HG03039 (cell line): Measurements from ENCODE around the gene CXorf51A.
"Not testable (repeated sequence)": the region's sequence is repeated elsewhere in the genome, so short reads cannot be mapped to it uniquely, and the experiment has no call there.

ENCODE experiments used
- ATAC-seq: cut with Tn5 transposase; IDR thresholded peaks from one replicate; pipeline ENCODE4 v1.9.1; 2021; ENCODE audit warnings: mild to moderate bottlenecking, moderate library complexity; ENCODE audit not compliant: unreplicated experiment

The CXorf51A gene

GRCh38 chrX:146814644-146815043, at the start of gene CXorf51A:
Gene CXorf51A (minus strand): TSS chrX:146814744. CDS start chrX:146814723, 21 bp downstream.
- ATAC-seq, result not testable (repeated sequence)

- no peak for ATAC-seq
Measured at GRCh38 chrX:146863566-146863965, 49.0 kb upstream of the CXorf51A start.

DNA sequence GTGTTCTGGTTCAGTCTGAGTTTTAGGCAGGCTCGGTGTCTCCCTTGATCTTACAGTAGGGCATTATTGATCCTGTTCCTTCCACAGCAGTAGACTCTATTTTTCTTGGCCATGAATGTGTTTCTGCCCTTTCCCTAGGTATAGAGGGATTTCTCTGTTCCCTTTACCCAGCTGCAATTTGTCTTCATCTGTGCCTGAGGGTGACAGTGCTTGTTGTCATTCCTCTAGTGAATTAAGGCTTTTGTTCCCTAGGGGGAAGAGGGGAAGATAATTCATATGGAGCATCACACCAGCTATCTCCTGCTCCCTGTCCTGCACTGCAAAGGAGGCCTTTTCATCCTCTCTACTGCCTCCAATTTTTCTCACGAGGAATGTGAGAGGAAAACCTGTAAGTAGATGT, 39.7 kb upstream of the CXorf51A start:
- ATAC-seq, result no peak

DNA sequence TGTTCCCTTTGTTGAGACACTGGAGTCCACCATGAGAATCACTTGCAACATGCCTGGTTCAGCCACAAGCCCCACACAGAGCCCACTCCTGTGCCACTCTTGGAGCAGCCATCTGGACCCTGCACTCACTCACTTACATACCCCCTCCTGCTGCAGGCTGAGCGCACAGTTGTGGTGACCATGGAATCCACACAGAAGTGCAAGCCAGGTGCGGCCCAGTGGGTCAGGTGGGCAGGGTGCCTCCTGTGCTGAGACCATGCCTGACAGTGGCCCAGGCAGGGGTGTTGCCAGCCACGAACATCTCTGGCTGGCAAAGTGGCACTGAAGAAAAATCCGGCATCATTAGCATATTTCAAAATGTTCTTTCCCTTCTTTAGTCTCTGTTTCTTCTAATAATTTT, 17.4 kb upstream of the CXorf51A start:
- ATAC-seq, result no peak

- not testable (repeated sequence) for ATAC-seq
Measured at GRCh38 chrX:146809471-146809870, 5.1 kb downstream of the CXorf51A start, which contains the start of gene CXorf51B. Gene CXorf51B (plus strand): TSS chrX:146809771. CDS start chrX:146809792, 21 bp downstream.
